Liver (tissue), 3 donors: Measurements from ENCODE around the gene MT2A.

Experiments used
- CTCF ChIP-seq: fragments of 150-350 bp; IDR thresholded peaks from 2 replicates; pipeline ENCODE4 v1.5.1; 2017; ENCODE audit warnings: improper control_type of control experiment, low read depth, low read length; ENCODE audit not compliant: missing input control
- TF ChIP-seq, protein P1 (sequence below): IDR thresholded peaks from 2 replicates; pipeline ENCODE4 v1.6.1; 2016; ENCODE audit warnings: antibody characterized with exemption
- TF ChIP-seq, protein P2 (sequence below): IDR thresholded peaks from 2 replicates; pipeline ENCODE4 v1.6.1; 2016; ENCODE audit warnings: antibody characterized with exemption
- donor health status: healthy.
- donor health status: healthy.

DNA sequence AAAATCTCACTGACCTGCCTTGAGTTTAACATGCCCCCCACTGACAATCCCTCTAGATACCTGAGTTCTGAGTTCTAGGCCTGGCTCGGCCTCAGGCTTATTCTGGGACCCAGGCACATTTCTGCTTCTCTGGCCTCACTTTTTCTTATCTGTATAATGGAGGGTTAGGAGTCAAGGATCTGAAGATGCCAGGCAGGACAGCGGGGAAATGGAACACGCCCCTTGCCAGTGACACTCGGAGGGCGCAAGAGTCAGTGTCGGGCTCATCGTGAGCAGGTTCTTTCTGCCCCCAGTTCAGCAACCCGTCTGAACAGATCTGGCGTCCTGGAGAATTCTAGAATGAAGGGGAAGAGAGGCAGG is 19.6 kb upstream of the MT2A start:
- no peak for TF ChIP-seq CTCF
- TF ChIP-seq, protein P1, sequence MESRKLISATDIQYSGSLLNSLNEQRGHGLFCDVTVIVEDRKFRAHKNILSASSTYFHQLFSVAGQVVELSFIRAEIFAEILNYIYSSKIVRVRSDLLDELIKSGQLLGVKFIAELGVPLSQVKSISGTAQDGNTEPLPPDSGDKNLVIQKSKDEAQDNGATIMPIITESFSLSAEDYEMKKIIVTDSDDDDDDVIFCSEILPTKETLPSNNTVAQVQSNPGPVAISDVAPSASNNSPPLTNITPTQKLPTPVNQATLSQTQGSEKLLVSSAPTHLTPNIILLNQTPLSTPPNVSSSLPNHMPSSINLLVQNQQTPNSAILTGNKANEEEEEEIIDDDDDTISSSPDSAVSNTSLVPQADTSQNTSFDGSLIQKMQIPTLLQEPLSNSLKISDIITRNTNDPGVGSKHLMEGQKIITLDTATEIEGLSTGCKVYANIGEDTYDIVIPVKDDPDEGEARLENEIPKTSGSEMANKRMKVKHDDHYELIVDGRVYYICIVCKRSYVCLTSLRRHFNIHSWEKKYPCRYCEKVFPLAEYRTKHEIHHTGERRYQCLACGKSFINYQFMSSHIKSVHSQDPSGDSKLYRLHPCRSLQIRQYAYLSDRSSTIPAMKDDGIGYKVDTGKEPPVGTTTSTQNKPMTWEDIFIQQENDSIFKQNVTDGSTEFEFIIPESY, result no peak
- TF ChIP-seq, protein P2, sequence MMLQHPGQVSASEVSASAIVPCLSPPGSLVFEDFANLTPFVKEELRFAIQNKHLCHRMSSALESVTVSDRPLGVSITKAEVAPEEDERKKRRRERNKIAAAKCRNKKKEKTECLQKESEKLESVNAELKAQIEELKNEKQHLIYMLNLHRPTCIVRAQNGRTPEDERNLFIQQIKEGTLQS, result no peak
